Panc1 (cell line): Measurements from ENCODE around the gene INCA1. TPM values are rescaled to one million over a fixed set of nuclear protein-coding genes. Genes with fewer than 3 reads are reported as not detected.

Experiments
- ATAC-seq: fragments of 200-7000 bp; cut with Tn5 transposase; 2 replicates; pipeline ENCODE4 v1.9.1; 2020; ENCODE audit warnings: mild to moderate bottlenecking, moderate library complexity
- BruUV-seq: library from RNA; stranded (reverse); fragments of 400-500 nt; replicated peaks from 2 replicates; lab custom pipeline; 2021; lab: Mats Ljungman, UMichigan
- CTCF ChIA-PET: fragments of 300-600 bp; sonication (Branson Sonifier 250); formaldehyde crosslinking; loops from one replicate; lab custom pipeline; 2022; ENCODE audit warnings: antibody characterized with exemption; lab: Charles Lee
- POLR2A ChIA-PET: fragments of 300-600 bp; sonication (Branson Sonifier 250); formaldehyde crosslinking; loops from one replicate; lab custom pipeline; 2022; ENCODE audit warnings: antibody characterized with exemption; lab: Charles Lee
- DNase-seq: peaks from one replicate; pipeline ENCODE4 v3.0.0-alpha.2; 2010; ENCODE audit warnings: low read depth, low spot score
- H3K27ac ChIP-seq: 2 replicates; pipeline ENCODE4 v1.5.1; 2011; ENCODE audit warnings: mild to moderate bottlenecking, low read length, inconsistent platforms
- H3K27me3 ChIP-seq: fragments of 200-500 bp; sonication (Bioruptor generic); 2 replicates; pipeline ENCODE4 v1.6.0; 2014; ENCODE audit warnings: low read length, inconsistent platforms; ENCODE audit not compliant: control insufficient read depth, insufficient read depth
- H3K36me3 ChIP-seq: fragments of 200-500 bp; sonication (Bioruptor generic); 2 replicates; pipeline ENCODE4 v1.5.1; 2014; ENCODE audit warnings: inconsistent platforms, mild to moderate bottlenecking, low read length, moderate library complexity; ENCODE audit not compliant: control insufficient read depth, insufficient read depth
- H3K4me1 ChIP-seq: 2 replicates; pipeline ENCODE4 v1.5.1; 2011; ENCODE audit warnings: inconsistent platforms, mild to moderate bottlenecking, low read length, moderate library complexity; ENCODE audit not compliant: control insufficient read depth, insufficient read depth
- H3K4me3 ChIP-seq, 2 experiments: 2 replicates each; pipeline ENCODE4 v1.5.1; 2011 to 2012; ENCODE audit warnings: low read depth in 2 of 2, low read length in 2 of 2, mild to moderate bottlenecking in 2 of 2, inconsistent platforms in 1 of 2, moderate library complexity in 1 of 2
- H3K9me3 ChIP-seq: fragments of 200-500 bp; sonication (Bioruptor generic); 2 replicates; pipeline ENCODE4 v1.5.1; 2014; ENCODE audit warnings: low read depth, mild to moderate bottlenecking, inconsistent platforms, low read length, moderate library complexity; ENCODE audit not compliant: control insufficient read depth, insufficient read depth
- CTCF ChIP-seq: fragments of 450-650 bp; IDR thresholded peaks from 2 replicates; pipeline ENCODE4 v1.5.1; 2017; ENCODE audit warnings: mild to moderate bottlenecking
- POLR2AphosphoS5 ChIP-seq: IDR thresholded peaks from 2 replicates; pipeline ENCODE4 v1.6.1; 2012; ENCODE audit warnings: mild to moderate bottlenecking, low read depth, low read length, moderate library complexity
- REST ChIP-seq, 2 experiments: IDR thresholded peaks; 2 replicates each; pipeline ENCODE4 v1.6.1; 2011 to 2012; ENCODE audit warnings: low read depth in 2 of 2, control low read depth in 1 of 2, low read length in 1 of 2, mild to moderate bottlenecking in 1 of 2, moderate library complexity in 1 of 2; ENCODE audit not compliant: insufficient read depth in 1 of 2
- SIN3A ChIP-seq: IDR thresholded peaks from 2 replicates; pipeline ENCODE4 v1.6.1; 2012; ENCODE audit warnings: low read depth, mild to moderate bottlenecking, low read length, moderate library complexity, borderline replicate concordance; ENCODE audit not compliant: insufficient read depth
- TCF7L2 ChIP-seq: IDR thresholded peaks from 2 replicates; pipeline ENCODE4 v1.6.1; 2011; ENCODE audit warnings: mild to moderate bottlenecking, low read depth, low read length, inconsistent platforms
- in situ Hi-C: cut with HindIII; loops from 2 replicates; pipeline ENCODE4 v1.10.0; 2016; ENCODE audit warnings: low sequenced_read_pairs, low pct_unique_long_range_greater_than_20kb
- intact Hi-C: fragments of 100-400 bp; cut with micrococcal nuclease; formaldehyde crosslinking; loops from one replicate; pipeline ENCODE4 v1.10.0; 2022; ENCODE audit not compliant: unreplicated experiment
- total RNA-seq: library from RNA; stranded (reverse); gene quantifications from one replicate; pipeline ENCODE4 v1.2.1, GENCODE V29; 2021; ENCODE audit not compliant: unreplicated experiment

The INCA1 gene
- total RNA-seq, 1 experiment from 2014 or later, result 1.7 TPM

- in situ Hi-C loops (no loop called here), intact Hi-C loops (no loop called here)
- BruUV-seq, result no TSS peak
- H3K9me3 ChIP-seq, result no peaks in the 10 kb centered on the region
- no peak for TF ChIP-seq CTCF
- TF ChIP-seq POLR2AphosphoS5, result no peak
- TF ChIP-seq REST (IDR thresholded peaks at IDR 0.05; ENCODE audit: insufficient read depth in 1 of 2, low read depth in 2 of 2, low read length in 1 of 2), result no peak
- no peak for TF ChIP-seq TCF7L2
- no peak for TF ChIP-seq SIN3A
- H3K4me3 ChIP-seq, result no peak overlapping the region
- H3K4me1 ChIP-seq, result no peaks in the 10 kb centered on the region
- no peaks in the 10 kb centered on the region for H3K27me3 ChIP-seq
- ATAC-seq, result no peak; the same call in 1 of the 2 replicates
- H3K27ac ChIP-seq, result no peak overlapping the region
- ChIA-PET POLR2A (no interaction called here), CTCF (no interaction called here)
- no peak for DNase-seq
- no peaks in the 10 kb centered on the region for H3K36me3 ChIP-seq
These were observed 36.9 kb downstream of the INCA1 start for GRCh38 chr17:4960279-4960922.

GRCh38 chr17:4959261-4959965 is 37.9 kb downstream of the INCA1 start:
- no peaks in the 10 kb centered on the region for H3K27me3 ChIP-seq
- no peak for TF ChIP-seq REST (IDR thresholded peaks at IDR 0.05; ENCODE audit: insufficient read depth in 1 of 2, low read depth in 2 of 2, low read length in 1 of 2)
- TF ChIP-seq CTCF, result no peak
- no peak for TF ChIP-seq POLR2AphosphoS5
- TF ChIP-seq SIN3A, result no peak
- no peak for TF ChIP-seq TCF7L2
- intact Hi-C loops (no loop called here), in situ Hi-C loops (no loop called here)
- POLR2A ChIA-PET, result no interaction called here
- CTCF ChIA-PET, result no interaction called here
- TSS peak; percentile 82 for BruUV-seq
- H3K36me3 ChIP-seq, result no peaks in the 10 kb centered on the region
- no peak overlapping the region for H3K4me3 ChIP-seq
- DNase-seq (no peak), ATAC-seq (no peak)
- H3K9me3 ChIP-seq, result no peaks in the 10 kb centered on the region
- H3K27ac ChIP-seq, result no peak overlapping the region
- H3K4me1 ChIP-seq, result no peaks in the 10 kb centered on the region
